ENCODE data around the gene HERC3. TPM values are rescaled to one million over a fixed set of nuclear protein-coding genes. Genes with fewer than 3 reads are reported as not detected.

The HERC3 gene
- total RNA-seq, 2 donors from 2014 or later, result 44.7 to 52.0 TPM

GRCh38 chr4:88753658-88754571, 161.6 kb downstream of the HERC3 start:
- no peak for DNase-seq
- intact Hi-C loops (cut with DNase I, micrococcal nuclease), result no loop called here
- peak; percentile 74 for ATAC-seq

- DNase-seq, result no peak
- ATAC-seq, result no peak
- intact Hi-C loops (cut with DNase I, micrococcal nuclease), result no loop called here
Observed at GRCh38 chr4:88754796-88755195, 162.5 kb downstream of the HERC3 start.

- ATAC-seq, result no peak
- intact Hi-C loops (cut with DNase I, micrococcal nuclease), result no loop called here
- DNase-seq, result no peak
Observed at GRCh38 chr4:88755454-88755853, 163.2 kb downstream of the HERC3 start.

GRCh38 chr4:88756149-88756548, 163.9 kb downstream of the HERC3 start:
- ATAC-seq, result no peak
- intact Hi-C loops (cut with DNase I, micrococcal nuclease), result no loop called here
- DNase-seq, result no peak

GRCh38 chr4:88757067-88757466, 164.8 kb downstream of the HERC3 start:
- ATAC-seq (no peak), DNase-seq (no peak)
- intact Hi-C loops (cut with DNase I, micrococcal nuclease), result no loop called here

- DNase-seq (no peak), ATAC-seq (no peak)
- intact Hi-C loops (cut with DNase I, micrococcal nuclease), result no loop called here
Observed at GRCh38 chr4:88757776-88758175, 165.5 kb downstream of the HERC3 start.

Other genes with a start within 250 kb of the HERC3 start
- 1 to 10 TPM; 7.5 to 8.9 TPM for gene HERC6, start 213.6 kb upstream of the HERC3 start, total RNA-seq
- 1 to 10 TPM in 1 of 2 donors, under 1 TPM in 1; 0.98 to 1.7 TPM for gene HERC5, start 135.4 kb upstream of the HERC3 start, total RNA-seq
- 10 to 100 TPM; 53.2 to 54.6 TPM for gene PYURF, start 68.7 kb upstream of the HERC3 start, total RNA-seq
- 1 to 10 TPM; 1.2 to 1.4 TPM for gene NAP1L5, start 105.3 kb downstream of the HERC3 start, total RNA-seq